HG03565 (cell line): ENCODE results near the gene CTIF.

ENCODE experiments used
- ATAC-seq: cut with Tn5 transposase; IDR thresholded peaks from one replicate; pipeline ENCODE4 v1.9.1; 2021; ENCODE audit warnings: mild to moderate bottlenecking, moderate library complexity; ENCODE audit not compliant: unreplicated experiment

CTIF gene

DNA sequence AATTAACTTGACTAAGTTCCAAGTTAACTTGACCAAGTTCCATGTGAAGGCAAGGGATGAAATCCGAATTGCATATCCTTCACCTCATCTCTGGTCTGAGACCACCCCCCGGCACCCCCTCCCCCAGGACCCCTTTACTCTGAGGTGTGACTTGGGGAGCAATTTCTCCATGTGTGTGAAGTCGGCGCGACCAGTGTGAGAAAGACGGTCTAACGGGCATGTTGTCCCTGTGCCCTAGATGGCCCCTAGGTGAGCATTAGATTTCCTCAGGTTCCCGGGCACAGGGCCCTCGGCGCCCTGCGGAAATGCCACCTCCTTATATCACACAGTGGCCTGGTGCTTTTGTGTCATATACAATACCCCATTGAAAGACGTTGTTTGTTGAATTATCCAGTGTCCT, 137.1 kb downstream of the CTIF start:
- no peak for ATAC-seq

DNA sequence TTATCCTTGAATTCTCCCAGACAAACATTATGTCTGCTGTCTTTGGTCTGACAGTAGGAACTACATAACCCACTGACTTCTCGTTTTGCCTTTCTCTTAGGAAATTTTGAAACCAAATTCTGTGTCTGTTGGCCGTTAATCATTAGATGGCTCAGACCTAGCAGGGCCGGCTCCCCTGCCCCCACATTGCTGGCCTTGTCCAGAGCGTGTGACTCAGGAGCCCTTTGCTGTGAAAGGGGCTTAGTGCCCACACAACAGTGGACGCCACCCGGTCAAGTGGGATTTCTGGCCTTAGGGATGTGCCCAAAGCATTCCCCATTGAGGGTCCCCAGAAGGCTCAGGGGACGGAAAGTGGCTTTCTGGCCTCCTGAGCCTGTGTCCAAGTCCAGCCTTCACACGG, 137.5 kb downstream of the CTIF start:
- no peak for ATAC-seq

DNA sequence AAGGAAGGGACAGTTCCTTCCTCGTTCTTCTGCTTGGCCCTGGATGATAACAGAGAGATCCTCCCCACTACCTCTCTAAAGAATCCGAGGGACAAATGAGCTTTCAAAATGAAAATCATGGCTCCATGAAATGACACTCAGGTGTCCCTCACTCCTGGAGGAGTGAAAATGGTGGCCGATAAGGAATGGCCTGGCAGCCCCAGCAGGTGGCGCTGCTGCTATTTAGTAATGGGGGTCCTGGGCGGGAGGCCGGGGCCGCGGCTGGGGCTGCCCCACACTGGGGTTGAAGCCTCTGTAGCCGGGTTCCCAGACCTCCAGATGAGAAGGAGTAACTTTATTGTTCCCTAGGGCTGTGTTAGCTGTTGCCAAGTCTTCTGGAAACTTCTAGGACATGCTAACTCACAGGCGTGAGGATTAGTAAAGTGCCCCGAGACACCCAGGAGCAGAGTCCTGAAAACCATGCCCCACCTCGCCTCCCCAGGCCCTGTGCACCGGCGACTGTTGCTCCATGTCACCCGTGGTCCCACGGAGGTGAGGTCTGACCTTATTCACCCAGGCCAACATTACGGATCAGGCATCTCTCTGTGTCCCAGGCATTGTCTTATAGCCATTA, 138.0 kb downstream of the CTIF start:
- no peak for ATAC-seq

DNA sequence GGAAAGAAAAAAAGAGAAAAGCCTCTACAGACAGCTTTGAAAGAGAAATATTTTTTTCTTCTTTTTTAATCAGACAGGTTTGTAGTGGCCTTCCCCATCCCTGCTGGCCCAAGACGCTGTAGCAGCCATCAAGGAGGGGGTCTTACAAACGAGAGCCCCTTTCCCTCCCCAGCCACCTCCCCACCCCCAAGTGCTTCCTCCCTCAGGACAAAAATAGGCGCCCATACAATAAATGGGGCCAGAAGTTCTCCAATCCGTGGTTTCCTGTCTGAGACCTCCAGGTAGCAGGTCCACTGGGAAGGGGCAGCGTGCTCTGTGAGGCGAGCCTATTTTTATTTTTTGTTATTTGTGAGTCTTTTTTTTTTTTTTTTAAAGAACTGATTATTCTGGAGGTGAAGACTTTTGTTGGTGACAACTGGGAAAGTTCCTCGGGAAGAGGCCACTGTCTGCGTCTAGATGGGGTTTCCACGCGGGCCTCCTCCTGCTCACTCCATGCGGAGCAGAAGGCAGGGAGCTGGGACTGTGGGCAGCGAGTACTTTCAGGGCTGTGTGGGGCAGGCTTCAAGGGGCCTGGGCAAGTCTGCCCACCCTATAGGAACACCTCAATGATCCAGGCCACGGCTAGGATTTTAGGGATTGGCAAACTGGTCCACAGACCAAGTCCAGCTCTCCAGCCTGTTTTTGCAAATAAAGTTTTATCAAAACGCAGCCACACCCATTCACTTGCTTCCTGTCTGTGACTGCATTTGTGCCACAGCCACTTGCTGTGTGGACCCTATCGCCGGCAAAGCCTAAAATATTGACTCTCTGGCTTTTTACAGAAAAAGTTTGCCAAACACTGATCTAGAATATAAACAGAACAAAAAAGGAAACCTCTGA, 139.6 kb downstream of the CTIF start:
- no peak for ATAC-seq

DNA sequence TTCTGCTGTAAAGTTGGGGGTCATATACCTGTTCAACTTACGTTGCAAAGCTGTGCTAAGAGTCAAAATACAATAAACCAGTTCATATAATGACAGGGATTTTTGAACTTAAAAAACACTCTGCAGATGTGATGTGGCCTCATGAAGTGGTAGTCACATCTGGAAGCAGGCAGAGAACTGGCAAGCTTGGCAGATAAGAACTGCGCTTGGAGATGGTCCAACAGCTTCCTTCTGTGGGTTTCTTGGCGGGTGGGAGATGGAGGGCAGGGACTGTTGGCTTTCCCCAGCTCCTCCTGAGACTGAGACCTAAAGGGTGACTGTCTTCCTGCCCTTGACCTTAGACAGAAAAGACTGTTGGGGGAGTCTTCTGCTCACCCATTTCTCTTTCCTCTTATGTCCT, 140.4 kb downstream of the CTIF start:
- no peak for ATAC-seq

DNA sequence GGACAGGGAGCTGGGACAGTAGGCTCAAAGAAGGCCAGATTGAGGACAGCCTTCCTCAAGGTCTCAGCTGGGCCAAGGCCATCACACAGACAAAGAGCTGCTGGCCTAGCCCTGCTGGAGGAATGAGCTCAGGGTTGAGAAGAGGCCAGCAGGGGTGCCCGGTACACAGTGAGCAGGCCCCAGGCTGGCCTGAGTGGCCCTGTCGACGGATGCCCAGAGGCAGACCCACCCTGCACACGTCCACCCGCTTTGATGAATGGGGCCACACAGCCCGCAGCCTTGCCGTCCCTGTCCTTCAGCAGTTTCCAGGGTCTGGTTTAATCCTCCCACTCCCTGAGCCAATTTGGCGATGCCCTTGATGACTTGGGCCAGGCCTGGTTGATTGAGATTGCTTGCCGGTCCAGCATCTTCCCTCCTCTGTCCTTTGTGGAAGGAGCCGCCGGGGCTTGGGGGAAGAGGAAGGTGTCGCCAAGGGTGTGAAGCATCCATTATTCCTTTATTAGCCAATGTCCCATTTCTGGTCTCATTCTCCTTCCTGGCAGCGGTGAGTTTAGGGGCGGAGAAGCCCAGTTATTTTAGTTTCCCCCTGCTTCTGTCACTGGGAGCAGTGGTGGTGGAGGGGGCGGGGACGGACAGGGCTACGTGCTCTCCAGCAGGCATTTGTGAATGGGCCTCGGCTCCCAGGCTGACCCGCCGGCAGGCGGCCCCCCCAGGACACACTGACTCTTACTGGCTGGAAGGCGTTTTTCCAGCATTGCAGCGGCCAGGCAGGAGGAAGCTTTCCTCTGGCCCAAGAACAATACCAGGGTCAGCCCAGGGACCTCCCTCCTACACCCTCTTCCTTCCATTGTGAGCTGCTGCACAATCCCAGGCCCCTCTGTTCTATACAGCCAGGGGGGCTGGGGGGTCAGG, 141.8 kb downstream of the CTIF start:
- ATAC-seq = no peak

DNA sequence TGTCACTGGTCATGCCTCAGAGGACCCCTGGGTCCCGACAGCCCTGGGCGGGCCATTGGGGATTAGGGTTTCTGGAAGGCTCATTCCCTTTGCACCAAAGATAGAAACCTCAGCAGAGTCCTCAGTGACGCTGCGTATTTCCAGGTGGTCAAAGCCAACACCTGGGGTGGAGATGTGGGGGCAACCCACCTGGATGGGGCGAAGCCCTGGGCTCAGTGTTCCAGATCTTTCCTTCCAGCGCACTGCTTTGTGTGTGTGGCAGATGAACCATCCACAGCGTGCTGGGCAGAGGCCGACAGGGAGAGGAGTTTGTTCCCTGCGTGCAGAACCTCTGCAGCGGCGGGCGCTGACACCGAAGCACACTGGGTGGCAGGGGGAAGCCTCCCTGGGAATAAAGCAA, 143.9 kb downstream of the CTIF start:
- no peak for ATAC-seq

DNA sequence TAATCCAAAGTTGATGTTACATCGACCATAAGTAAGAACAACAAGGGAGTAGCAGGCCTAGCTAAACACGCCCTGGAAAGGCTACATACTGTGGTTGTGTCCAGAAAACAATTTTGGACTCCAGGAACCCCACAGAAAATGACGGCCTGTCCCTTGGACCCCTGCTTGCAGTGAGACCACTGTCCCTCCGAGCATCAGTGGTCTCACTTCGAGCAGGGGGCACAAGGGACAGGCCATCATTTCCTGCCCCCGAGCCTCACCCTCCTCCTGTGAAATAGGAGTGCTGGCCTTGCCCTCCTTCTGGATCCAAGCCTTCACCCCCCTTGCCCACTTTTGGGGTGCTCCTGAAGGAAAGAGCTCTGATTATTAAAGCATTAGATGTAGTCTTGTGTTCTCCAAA, 144.4 kb downstream of the CTIF start:
- ATAC-seq = no peak

DNA sequence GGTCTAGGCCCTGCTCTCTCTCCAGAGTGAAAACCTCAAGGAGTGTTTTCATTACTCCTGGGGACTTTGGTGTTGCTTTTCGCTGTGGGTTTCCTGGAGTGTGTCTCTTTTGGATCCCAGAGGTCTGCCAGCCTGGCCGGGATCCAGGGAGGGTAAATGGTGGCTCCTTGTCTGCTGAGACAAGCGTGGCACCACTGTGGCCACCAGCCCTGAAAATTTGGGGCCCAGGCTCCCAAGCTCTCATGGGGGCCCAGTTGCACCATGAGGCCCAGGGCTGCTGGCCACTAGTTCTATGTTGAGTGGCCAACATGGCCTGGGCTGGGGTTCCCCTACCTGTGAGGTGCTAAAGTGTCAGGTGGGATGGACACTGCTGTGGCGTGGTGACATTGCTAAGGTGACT, 144.8 kb downstream of the CTIF start:
- no peak for ATAC-seq

DNA sequence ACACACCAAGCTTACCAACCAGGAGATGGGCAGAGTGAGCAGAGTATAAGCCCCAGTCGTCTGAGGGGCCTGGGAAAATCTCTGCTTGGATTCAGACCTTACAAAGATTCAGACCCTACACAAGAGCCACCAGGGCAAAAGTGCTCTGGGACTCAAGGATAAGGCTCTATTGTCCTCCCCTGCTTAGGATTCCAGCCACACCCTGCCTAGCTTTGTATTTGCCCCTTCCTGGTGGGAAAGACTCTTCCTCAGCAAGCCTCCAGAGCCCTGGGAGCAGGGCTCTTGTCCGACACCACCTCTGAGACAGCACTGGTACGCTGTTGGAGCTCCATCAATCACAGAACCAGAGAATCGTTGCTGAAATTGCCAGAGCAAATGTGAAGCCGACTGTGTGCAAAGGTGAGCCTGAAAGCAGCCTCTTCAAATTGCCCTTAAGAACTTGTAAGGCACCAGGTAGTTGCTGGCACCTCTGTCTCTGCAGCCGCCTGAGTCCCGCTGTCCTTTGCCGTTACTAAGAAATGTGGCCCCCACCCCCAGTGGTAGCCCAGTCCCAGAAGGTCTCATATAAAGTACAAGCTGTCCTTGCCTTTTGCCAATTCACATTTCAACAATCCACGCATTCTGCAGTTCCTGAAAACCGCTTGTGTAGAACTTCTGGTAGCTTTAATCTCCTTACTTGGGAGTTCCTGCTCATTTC, 148.7 kb downstream of the CTIF start:
- no peak for ATAC-seq

DNA sequence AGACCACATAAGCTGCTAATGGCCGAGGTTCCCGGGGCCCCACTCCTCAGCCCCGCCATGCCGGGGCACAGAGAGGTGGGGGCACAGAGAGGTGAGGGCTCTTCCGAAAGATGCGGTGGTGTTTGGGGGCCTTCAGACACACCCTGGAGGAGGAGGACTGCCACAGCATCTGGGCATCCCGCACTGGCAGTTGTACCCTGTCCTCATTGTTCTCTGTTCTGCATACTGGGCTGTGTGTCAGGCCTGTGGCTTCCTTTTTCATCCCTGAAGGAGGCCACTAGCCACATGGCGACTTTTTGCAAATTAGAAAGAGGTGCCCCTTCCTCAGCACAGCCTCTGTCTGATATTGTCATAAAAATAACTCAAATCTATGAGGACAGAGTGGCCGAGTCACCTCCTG, 150.1 kb downstream of the CTIF start:
- no peak for ATAC-seq

DNA sequence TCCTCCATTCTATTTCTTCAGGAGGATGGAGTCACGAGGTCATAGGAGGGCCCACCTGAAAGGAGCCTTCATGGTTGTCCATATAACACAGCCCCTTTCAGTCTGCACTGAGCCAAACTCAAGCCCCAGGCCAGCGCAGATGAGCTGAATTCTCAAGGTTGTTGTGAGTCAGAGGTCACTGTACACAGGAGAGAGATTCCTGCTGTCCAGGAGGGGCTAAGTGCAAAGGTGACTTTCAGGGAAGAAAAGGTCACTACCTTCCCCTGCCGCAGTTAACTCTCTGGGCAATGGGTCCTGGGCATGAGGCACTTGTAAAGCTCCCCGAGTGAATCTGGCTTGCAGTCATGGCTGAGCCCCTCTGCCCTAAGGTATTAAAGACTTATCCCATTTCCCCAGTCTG, 150.7 kb downstream of the CTIF start:
- no peak for ATAC-seq

DNA sequence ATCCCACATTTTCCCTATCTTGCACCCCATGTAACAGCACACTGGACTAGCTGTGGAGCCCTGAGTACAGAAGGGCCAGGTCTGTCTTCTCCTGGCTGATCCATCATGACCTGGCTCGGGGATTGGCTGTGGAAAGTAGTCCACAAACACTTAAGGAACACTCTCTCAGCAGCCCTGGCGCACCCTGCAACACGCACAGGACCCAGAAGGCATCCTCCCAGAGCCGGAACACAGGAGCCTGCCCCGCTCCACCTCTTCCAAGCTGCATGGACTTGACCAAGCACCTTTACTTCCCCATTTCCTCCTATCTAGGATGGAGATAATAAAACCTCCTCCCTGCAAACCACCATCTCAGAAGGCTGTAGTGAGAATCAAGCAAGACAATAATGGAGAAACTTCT, 151.7 kb downstream of the CTIF start:
- no peak for ATAC-seq

DNA sequence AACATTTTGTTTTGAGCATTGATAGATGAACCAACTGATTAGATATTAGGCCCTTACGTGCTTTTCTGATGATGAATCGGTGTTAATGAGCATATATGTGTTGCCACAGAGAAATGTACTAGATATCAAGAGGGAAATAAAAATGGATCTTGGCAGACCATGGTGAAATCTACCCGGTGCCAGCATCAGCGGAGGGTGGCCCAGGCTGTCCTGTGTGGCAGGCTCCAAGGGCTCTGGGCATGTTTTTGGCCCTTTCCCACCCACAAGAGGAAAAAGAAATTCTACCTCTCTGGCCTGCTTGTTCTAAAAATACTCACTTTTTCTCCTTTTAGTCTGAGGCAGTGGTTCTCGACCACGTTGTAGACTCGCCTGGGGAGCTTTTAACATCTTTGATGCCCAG, 154.2 kb downstream of the CTIF start:
- ATAC-seq = no peak

DNA sequence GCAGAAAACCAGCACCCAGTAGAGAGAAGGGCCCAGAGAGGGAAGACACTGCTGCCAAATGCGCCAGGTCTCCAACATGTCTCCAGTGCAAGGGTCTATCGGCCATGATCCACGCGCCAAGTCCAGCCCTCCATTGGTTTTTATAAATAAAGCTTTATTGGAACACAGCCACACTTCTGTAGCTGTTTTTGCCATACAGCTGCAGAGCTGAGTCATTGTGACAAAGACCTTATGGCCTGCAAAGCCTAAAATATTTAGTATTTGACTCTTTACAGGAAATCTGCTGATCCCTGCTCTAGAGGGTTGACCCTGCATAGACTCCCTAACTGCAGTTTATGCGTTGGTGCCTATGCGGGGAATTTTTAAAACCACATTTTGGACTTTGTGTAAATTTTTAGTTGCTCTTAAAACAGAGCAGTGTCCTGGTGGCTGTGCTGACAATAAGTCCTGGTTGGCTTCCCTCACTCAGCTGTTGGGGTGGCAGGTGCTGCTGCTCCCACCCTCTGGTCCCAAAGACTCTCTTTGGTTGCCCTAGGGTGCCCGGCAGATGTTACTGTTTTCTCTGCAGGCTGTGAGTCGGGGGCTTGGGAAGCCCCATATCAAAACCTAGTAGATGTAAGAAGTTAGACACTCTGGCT, 154.9 kb downstream of the CTIF start:
- no peak for ATAC-seq

DNA sequence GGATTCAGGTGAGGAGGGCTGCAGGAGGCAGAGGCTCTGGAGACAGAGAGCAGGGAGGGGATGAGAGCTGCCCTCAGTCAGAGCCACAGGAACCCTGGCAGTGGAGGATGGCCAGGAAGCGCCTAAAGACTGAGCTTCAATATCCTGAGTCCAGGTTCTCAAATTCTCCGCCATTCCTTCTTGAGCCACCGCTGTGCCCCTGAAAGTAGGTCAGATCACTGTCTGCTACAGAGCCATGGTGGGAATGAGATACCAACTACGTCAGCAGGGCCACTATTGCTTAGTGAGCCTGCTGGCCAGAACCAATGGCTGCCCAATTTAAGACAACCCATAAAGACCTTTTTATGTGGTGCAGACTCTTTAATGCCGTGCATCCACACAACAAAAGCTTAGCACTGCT, 155.5 kb downstream of the CTIF start:
- no peak for ATAC-seq

DNA sequence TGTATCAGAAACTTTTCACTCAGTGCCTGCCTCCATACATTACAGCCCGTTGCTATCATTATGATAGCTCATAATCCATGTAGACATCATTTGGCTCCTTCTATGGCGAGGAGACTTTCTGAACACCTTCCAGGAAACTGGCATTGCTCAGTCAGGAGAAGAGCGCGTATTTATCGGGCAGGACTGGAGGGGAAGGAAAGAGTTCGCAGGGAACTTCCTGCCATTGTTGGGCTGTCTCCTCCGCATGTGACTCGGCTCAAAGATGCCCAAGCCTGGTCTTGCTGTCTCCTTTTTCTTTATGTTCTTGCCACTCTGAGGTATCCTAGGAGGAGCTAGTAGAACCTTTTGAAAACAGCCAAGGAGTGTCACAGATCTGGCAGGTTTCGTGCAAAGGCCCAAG, 156.8 kb downstream of the CTIF start:
- no peak for ATAC-seq

DNA sequence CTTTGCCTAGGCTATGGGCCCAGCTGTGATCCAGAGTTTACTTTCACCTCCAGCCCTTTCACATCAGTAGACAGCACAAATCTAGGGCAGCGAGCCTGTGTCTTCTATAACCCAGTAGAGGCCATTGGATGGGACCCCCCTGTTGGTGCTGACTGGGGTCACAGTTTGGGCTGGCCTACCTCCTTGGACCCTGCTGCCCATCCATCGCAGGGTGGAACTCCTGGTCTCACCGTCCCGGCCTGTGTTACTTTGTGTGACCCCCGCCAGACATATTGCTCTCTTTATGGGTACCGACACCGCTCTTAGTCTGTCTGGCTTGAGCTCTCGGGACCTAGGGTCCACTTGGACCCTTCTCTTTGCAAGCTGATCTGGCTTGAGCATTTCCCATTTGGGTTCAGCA, 157.4 kb downstream of the CTIF start:
- no peak for ATAC-seq

DNA sequence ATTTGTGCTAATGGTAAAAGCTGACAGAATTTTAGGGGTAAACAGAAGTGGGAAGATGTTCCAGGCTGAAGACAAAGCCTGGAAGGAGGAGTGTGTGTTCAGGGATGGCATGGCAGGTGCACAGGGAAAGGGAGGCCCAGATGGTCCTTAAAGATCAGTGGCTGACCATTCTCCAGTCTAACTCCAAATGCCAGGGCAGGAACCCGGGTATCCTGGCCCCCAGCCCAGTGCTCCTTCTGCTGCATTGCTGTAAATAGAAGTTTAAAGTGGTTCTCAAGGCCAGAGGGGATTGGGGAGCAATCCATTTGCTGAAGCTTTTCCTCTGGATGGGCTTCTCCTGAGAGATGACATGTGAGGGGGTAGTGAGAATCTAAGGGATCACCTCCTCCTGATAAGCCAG, 158.6 kb downstream of the CTIF start:
- ATAC-seq = no peak

DNA sequence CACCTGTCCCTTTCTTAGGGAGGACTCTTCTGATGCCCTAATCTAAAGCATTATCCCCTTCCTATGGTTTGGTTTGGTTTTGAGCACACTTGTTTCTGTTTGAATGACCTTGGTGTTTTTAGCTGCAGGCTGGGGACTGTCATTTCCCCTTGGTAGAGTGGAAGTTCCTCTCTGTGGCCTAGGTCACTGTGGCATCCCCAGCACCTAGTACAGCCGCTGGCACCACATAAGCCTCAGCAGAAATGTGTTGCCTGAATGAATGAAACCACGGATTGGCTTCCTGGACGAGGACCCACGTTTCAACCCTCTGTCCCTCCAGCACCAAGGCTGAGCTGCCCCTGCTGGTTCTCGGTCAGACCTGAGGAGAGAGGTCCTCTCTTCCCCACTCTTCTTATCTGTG, 159.9 kb downstream of the CTIF start:
- ATAC-seq = peak; percentile 48

DNA sequence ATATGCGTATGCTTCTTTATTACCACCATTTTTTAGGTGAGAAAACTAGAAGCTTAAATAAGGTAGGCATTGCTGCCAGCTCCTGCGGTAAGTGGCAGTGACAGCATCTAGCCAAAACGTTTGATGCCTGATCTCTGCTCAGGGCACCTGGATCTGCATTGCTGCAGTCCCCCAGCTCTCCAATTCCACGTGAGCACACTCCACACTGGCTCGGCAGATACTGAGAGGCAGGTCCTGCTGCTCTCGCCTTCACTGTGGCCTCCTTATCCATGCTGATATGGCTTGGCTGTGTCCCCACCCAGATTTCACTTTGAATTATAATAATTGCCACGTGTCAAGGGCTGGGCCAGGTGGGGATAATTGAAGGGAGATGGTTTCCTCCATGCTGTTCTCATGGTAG, 160.9 kb downstream of the CTIF start:
- ATAC-seq = no peak
